ENCODE measurements around the gene ZNF716. TPM values are rescaled to one million over a fixed set of nuclear protein-coding genes. Genes with fewer than 3 reads are reported as not detected.

Gene ZNF716
- total RNA-seq, 1 experiment from 2014 or later: not detected

GRCh38 chr7:57417736-57418135 is 32.2 kb upstream of the ZNF716 start (continued):
- TF ChIP-seq, protein P1, sequence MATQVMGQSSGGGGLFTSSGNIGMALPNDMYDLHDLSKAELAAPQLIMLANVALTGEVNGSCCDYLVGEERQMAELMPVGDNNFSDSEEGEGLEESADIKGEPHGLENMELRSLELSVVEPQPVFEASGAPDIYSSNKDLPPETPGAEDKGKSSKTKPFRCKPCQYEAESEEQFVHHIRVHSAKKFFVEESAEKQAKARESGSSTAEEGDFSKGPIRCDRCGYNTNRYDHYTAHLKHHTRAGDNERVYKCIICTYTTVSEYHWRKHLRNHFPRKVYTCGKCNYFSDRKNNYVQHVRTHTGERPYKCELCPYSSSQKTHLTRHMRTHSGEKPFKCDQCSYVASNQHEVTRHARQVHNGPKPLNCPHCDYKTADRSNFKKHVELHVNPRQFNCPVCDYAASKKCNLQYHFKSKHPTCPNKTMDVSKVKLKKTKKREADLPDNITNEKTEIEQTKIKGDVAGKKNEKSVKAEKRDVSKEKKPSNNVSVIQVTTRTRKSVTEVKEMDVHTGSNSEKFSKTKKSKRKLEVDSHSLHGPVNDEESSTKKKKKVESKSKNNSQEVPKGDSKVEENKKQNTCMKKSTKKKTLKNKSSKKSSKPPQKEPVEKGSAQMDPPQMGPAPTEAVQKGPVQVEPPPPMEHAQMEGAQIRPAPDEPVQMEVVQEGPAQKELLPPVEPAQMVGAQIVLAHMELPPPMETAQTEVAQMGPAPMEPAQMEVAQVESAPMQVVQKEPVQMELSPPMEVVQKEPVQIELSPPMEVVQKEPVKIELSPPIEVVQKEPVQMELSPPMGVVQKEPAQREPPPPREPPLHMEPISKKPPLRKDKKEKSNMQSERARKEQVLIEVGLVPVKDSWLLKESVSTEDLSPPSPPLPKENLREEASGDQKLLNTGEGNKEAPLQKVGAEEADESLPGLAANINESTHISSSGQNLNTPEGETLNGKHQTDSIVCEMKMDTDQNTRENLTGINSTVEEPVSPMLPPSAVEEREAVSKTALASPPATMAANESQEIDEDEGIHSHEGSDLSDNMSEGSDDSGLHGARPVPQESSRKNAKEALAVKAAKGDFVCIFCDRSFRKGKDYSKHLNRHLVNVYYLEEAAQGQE (IDR thresholded peaks at IDR 0.05; ENCODE audit: low read depth): no peak
- TF ChIP-seq RAD21 (IDR thresholded peaks at IDR 0.05; ENCODE audit: low read depth) (no peak), YY1 (IDR thresholded peaks at IDR 0.05; ENCODE audit: extremely low read depth, insufficient replicate concordance, low read depth, low read length) (no peak), SRF (IDR thresholded peaks at IDR 0.05; ENCODE audit: low read depth) (no peak), ZNF274 (IDR thresholded peaks at IDR 0.05; ENCODE audit: low read depth, low read length) (no peak)

DNA sequence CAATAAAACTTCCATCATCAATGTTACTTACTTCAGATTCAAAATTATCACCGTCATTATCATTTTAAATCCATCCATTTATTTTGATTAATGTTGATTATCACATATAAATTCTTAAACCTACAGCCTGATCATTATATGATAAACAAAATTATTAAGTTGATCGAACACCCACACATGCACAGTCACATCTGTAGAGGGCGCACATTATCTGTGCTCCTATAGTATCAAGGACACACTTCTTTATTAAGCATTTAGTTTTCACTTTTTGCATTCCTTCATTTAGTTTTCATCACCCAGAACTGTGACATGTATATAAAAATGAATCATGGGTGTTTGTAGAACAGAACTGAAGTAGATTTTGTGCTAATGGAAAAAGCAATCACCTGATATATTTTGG is 26.2 kb upstream of the ZNF716 start:
- H3K4me3 ChIP-seq (replicated peaks in 1 of 2; ENCODE audit: low read depth in 1 of 2, low read length in 2 of 2): no peak overlapping the region
- no peak overlapping the region for H2AFZ ChIP-seq (ENCODE audit: low read depth, low read length, poor library complexity, severe bottlenecking)
- H3K9ac ChIP-seq (ENCODE audit: low read length): no peak overlapping the region
- POLR2A ChIA-PET: no interaction called here
- RAD21 ChIA-PET (ENCODE audit: low non-redundant PET in 1 of 2, low total read pairs in 2 of 2, uncharacterized antibody in 2 of 2, unreplicated experiment in 2 of 2): no interaction called here
- peaks cover 4 to 8% of the 10 kb centered on the region in 2 experiments; a peak in 3 of 4 replicates for H3K9me3 ChIP-seq (ENCODE audit: control insufficient read depth in 1 of 2, insufficient read depth in 1 of 2, low read depth in 1 of 2, low read length in 2 of 2)
- H3K27me3 ChIP-seq (ENCODE audit: insufficient read depth, low read length): no peaks in the 10 kb centered on the region
- H3K9me2 ChIP-seq (ENCODE audit: insufficient read depth): no peaks in the 10 kb centered on the region
- H3K4me1 ChIP-seq (ENCODE audit: control insufficient read depth in 1 of 2, insufficient read depth in 2 of 2, low read length in 2 of 2): no peaks in the 10 kb centered on the region
- DNase-seq (ENCODE audit: low read depth, low spot score) (no peak), ATAC-seq (no peak)
- intact Hi-C loops (cut with micrococcal nuclease): no loop called here
- no peaks in the 10 kb centered on the region for H4K20me1 ChIP-seq (ENCODE audit: insufficient read depth)
- no peaks in the 10 kb centered on the region for H3K79me2 ChIP-seq (ENCODE audit: insufficient read depth, low read length)
- no peak overlapping the region for H3K4me2 ChIP-seq (ENCODE audit: low read length)
- BruUV-seq (replicated peaks): no TSS peak
- no peak overlapping the region for H3K27ac ChIP-seq (ENCODE audit: low read depth, low read length)
- CTCF ChIA-PET: no interaction called here
- no peak for TF ChIP-seq SIN3A (IDR thresholded peaks at IDR 0.05; ENCODE audit: low read depth)
- TF ChIP-seq EZH2 (IDR thresholded peaks at IDR 0.05): no peak
- TF ChIP-seq ZFX (IDR thresholded peaks at IDR 0.05): no peak
- TF ChIP-seq YY1 (IDR thresholded peaks at IDR 0.05; ENCODE audit: extremely low read depth, insufficient replicate concordance, low read depth, low read length): no peak
- TF ChIP-seq ELF1 (IDR thresholded peaks at IDR 0.05; ENCODE audit: borderline replicate concordance, low read depth): no peak
- no peak for TF ChIP-seq SP1 (IDR thresholded peaks at IDR 0.05; ENCODE audit: low read depth)
- TF ChIP-seq RAD21 (IDR thresholded peaks at IDR 0.05; ENCODE audit: low read depth): no peak
- no peak for TF ChIP-seq CEBPB (IDR thresholded peaks at IDR 0.05; ENCODE audit: low read depth)
- TF ChIP-seq, protein P1 (IDR thresholded peaks at IDR 0.05; ENCODE audit: low read depth): no peak
- no peak for TF ChIP-seq POLR2A (IDR thresholded peaks at IDR 0.05; ENCODE audit: borderline replicate concordance, extremely low read depth, insufficient read depth, insufficient read length)
- no peaks in the 10 kb centered on the region for H3K36me3 ChIP-seq (ENCODE audit: control insufficient read depth in 1 of 2, insufficient read depth in 2 of 2, low read length in 2 of 2)

Measured in HCT116 (cell line).